HG02938 (cell line): ENCODE results near the gene DHX29.
"Not testable (repeated sequence)": the region's sequence is repeated elsewhere in the genome, so short reads cannot be mapped to it uniquely, and the experiment has no call there.

Source experiments
- ATAC-seq: cut with Tn5 transposase; IDR thresholded peaks from one replicate; pipeline ENCODE4 v1.9.1; 2021; ENCODE audit warnings: mild to moderate bottlenecking, moderate library complexity; ENCODE audit not compliant: unreplicated experiment

Gene DHX29

DNA sequence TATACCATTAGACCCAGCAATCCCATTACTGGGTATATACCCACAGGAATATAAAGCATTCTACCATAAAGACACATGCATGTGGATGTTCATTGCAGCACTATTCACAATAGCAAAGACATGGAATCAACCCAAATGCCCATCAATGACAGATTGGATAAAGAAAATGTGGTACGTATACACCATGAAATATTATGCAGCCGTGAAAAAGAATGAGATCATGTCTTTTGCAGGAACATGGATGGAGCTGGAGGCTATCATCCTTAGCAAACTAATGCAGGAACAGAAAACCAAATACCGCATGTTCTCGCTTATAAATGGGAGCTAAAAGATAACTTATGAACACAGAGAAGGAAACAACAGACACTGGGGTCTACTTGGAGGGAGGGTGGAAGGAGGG is 10.7 kb upstream of the DHX29 start:
- not testable (repeated sequence) for ATAC-seq

DNA sequence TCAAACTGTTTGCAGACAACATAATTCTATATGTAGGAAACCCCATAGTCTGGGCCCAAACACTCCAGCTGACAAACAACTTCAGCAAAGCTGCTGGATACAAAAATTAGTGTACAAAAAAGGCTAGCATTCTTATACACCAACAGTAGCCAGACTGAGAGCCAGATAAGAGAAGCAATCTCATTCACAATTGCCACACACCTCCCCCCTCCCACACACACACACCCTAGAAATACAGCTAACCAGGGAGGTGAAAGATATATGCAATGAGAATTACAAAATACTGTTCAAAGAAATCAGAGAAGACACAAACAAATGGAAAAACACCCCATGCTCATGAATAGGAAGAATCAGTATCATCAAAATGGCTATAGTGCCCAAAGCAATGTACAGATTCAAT is 9.3 kb upstream of the DHX29 start:
- no peak for ATAC-seq

DNA sequence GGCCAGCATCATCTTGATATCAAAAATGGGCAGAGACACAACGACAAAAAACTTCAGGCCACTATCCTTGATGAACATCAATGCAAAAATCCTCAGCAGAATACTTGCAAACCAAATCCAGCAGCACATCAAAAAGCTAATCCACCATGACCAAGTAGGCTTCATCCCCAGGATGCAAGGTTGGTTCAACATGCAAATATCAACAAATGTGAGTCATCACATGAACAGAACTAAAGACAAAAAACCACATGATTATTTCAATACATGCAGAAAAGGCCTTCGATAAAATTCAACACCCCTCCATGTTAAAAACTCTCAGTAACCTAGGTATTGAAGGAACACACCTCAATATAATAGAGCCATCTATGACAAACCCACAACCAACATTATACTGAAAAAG is 8.8 kb upstream of the DHX29 start:
- ATAC-seq: no peak

DNA sequence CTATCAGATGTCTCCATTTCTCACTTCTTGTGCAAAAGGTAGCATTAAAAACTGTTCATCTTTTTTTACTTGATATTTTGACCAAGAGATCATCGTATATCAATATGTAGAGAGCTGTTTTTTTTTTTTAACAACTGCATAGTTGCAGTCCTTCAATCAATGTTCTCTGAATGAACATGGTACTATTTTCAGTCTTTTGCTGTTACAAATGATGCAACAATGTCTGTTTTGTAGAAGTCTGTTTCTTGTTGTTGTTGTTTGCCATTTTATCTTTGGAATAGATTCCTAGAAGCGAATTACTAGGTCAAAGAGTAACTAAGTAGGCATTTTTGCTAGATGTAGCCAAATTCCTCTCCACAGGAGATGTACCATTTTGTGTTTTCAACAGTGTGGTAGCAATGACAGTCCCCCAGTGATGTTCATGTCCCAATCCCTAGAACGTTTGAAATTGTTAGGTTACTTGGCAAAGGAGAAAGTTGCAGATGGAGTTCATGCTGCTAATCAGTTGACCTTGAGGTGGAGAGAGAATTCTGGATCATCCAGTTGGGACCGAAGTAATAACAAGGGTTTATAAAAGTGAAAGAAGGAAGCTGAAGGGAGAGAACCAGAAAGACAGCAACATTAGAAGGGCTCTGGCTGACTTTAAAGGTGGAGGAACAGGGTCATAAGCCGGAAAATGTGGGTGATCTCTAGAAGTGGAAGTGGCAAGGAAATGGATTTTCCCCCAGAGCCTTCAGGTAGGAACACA is 6.5 kb upstream of the DHX29 start:
- no peak for ATAC-seq

DNA sequence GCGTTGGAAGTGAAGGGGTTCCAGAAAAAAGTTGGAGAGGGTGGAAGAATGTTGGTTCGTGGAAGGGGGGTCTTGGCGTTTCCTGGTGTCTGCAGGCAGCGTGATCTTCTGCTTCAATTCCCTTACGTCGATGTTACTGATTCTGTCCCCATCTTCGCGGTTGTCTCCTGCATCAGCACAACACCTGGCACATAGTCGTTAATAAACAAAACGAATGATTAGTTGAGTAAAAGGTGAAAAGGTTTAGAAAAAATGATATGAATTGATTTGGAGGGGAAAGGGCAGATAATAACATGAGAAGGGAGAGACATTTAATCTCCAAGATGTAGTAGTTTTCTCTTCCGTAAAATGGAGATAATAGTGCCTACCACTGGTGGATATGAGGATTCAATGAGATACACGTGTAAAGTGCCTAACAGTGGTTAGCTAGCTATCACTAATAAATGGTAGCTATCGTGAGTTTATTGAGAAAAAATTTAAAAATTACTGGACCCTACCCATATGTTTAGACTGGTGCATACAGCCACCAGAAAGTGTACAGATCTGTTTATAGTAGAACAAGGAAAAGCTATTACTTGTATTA is 851 bp upstream of the DHX29 start:
- no peak for ATAC-seq

DNA sequence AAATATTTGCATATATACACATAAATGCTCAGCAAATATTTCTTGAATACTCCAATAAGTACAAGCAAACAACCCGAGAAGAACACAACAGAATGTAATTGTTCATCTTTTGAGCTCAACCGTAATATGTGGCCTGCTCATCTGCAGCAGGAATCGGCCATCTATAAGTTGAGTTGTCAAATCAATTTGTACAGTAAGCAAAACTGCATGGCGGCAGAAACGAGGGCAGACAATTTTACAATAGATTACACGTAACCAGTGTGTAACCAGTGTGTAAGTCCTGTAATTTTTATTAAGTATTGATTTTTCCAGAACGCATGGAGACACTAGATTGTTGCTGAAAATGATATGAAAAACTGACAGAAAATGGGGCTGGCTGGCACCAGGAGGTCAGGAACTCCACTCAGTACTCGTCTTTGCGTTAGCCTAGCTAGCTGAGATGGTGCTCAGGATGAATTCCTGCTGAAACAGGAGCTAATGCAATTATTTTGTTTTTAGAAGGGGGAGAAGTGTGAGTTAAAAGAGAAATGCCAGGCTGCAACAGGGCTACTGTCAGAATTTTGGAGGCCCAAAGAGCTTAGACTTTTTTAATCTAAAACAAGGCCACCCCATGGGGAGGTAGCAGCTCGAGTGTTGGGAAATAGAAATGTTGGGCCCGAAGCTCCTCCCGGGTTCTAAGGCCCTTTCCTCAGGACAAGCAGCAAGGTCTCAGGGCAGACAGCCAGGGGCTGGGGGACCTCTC is 682 bp downstream of the DHX29 start:
- peak; percentile 3 for ATAC-seq

DNA sequence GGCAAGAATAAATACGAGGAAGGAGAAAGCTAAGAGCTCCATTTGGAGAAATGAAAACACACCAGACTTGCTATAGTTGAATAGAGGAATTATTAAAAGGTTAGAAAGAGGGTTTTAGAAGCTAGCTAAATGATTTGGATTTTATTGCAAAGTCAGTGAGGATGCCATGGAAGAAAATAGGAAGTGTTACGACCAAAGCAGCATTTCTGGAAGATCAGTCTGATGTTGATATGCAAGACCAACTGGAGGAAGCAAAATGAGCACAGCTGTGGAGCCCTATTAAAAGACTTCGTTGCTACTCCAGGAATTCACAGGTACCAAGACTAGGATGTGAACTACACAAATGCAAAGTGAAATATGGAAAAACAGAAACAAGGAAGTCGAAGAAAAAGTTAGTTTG is 2.1 kb downstream of the DHX29 start:
- no peak for ATAC-seq

DNA sequence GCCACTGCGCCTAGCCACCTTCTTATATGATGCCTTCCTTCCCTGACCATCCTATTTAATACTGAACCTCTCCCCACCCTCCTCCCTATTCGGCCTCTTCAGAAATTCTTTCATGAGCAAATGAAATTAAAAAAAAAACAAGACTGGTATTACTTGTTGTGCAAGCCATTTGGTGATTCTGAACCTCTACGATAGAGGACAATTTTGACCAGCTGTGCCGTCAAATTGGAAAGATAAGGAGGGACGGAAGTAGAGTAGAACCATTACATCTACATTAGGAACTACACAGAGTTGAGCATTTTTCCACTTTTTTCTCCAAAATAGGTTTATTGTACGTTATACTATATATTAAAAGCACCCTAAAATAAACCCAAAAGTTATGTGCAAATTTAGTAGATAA is 2.9 kb downstream of the DHX29 start:
- ATAC-seq: no peak

DNA sequence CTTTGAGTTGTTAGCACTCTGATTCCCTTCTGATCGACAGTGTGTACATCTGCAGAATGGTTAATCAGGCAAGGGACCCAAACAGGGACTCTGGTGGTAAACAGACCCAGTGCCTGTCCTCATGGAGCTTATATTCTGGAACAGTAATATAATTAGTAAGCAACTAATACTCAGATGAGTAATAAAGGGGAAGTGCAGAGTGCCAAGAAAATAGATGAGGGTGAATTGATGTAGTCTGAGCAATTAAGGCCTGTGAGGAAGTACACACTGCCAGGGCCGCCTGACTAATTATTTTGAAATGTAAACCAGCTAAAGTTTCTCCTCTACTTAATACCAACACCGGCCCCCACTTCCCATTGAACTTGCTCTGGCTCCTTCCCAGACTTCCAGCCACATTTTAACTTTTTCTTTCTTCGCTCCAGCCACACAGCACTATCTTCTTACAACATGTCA is 4.2 kb downstream of the DHX29 start:
- no peak for ATAC-seq

DNA sequence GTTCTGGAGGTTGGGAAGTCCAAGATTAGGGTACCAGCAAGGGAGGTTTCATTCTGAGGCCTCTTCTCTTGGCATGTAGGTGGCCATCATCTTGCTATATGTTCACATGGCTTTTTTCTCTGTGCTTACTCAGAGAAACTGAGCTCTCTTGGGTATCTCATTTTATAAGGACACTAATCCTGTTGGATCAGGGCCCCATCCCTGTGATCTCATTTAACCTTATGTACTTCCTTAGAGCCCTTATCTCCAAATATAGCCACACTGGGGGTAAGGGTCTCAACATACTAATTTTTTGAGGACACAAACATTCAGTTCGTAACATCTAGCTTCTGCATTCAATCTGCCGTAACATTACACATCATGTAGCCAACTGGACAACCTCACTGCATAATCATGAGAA is 6.6 kb downstream of the DHX29 start:
- no peak for ATAC-seq

DNA sequence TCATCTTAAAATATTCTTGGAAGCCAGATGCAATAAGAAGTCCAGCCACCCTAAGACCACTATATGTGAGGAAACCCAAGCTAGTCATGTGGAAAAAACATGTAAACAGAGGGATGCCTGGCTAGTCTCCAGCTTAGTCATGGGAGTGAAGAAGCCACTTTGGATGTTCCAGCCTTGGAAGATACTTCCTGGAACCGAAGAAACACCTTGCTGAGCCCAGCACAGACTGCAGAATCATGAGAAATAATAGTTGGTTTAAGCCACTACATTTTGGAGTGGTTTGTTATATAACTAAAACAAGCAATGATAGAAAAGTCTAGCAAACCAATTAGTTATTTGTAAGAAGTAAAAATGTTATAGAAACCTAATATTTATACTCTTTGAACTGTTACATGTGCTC is 12.6 kb downstream of the DHX29 start:
- ATAC-seq: no peak

DNA sequence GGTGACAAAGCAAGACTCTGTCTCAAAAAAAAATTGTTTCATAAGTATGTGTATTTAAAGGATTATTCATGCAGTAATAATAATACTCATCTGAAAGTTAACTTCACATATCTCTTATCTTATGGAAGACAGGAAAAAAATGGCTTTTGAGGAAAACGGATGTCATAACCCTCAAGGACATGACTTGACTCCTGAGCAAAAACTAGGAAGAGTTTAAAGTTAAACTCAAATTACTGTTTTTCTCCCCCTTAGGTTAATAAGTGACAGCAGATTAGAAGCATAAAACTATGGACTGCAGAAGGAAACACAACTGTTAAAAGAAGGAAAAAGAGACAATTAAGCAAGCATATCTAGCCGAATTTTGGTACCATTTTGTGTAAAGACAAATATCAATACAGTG is 16.5 kb downstream of the DHX29 start:
- ATAC-seq: no peak

DNA sequence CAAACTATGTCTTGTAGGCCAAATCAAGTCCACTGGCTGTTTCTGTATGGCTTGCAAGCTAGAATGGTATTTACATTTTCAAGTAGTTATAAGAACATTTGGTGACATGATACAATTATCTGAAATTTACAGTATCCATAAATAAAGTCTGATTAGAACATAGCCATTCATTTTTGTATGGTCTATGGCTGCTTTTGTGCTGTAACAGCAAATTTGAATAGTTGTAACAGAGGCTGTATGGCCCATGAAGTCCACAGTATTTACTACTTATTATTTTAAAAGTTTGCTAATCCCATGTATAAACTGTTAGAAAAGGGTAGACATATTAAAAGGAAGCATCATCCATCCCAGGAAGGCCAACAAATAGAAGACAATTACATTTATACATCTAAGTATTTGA is 17.7 kb downstream of the DHX29 start:
- no peak for ATAC-seq

DNA sequence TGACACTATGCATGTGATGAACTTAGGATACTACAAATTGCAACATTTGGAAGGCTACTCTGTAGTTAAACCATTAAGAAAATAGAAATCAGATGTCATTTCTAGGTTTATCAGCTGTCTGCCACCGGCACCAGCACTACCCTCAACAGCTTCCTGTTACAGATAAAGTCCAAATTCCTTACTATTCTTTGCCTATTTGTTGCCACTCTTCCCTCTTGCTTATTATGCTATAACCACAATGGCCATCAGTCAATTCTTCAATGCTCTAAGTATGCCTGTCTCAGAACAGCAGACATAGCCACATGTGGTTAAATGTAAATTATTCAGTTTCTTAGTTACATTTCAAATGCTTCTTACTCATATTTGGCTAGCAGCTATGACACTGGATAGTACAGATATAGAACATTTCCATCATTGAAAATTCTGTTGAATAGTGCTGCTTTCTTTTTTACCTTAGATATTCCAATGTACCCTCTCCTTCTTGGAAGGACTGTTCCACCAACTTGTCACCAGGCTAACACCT is 21.0 kb downstream of the DHX29 start:
- no peak for ATAC-seq

DNA sequence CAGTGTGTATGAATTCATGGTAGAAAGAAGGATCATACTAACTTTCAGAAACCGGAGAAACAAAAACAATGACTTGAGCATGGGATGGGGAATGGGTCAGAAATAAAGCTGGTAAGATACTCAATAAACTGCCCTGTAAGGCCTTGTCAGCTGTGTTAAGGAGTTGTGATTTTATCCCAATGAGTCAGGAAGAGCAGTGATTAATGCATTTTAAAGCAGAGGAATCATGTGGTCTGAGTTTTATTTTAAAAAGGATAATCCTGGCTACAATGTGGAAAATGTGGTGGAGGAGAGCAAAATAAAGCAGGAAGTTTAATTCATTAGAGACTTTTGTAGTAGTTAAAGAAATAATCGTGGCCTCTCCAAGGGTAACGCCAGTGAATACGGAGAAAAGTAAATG is 28.7 kb downstream of the DHX29 start:
- ATAC-seq: no peak

DNA sequence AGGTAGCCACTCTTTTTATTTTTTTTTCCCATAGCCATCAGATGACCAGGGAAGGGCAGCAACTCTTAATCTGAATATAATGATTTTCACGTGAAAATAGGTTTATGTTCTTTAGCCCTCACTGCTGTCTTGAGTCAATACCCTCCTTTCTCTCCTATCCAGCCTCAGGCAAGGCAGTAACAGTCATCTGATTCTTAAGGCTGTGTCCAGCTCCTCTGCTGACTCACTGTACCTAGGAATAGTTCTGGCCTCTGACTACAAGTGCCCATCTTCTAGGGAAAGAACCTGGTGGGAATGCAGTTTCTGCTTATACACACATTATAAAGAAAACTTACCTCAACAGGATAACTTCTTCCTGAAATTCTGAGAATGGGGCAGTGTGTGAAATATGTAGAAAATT is 30.7 kb downstream of the DHX29 start:
- no peak for ATAC-seq

DNA sequence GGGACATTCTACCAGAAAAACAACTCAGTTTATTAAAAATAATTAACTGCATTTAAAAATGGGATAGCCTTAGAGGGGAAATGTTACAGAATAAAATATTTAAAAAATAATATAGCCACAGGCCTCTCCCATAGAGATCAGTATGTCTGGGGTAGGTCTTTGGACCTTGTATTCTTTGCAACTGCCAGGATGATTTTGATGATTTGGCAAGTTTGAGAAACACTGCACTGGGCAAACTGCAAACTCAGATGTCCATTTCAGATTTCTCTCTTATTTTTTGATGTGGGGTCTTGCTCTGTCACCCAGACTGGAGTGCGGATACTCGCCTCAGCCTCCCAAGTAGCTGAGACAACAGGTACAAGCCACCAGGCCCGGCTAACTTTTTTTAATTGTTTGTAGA is 49.2 kb downstream of the DHX29 start:
- no peak for ATAC-seq

DNA sequence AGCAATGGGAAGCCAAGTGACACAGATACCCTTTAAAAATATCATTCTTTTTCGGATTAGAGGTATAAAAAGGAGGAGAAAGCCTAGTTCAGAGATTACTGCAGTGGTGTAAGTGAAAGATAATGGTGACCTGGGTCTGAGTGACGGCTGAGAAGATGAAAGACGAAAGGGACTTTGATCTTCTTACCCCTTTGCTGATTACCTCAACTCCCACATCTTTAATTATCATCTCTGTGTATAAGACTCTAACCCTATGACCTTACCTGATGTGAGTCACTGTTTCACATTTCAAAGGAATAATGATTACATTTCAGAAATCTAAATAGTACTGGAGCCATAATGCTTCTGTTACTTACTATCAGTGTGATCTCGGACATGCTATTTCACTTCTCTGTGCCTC is 52.7 kb downstream of the DHX29 start:
- no peak for ATAC-seq

DNA sequence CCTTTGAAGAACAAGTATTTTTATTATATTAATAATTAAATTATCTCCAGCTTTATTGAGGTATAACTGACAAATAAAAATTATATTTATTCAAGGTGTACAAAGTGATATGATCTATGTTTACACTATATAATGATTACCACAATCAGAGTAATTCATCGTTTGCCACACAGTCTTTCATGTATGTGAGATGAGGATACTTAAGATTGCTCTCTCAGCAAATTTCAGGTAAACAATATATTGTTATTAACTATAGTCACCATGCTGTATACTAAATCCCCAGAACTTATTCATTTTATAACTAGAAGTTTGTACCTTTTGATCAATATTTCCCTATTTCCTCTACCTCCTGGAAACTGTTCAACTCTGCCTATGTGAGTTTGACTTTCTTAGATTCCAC is 57.4 kb downstream of the DHX29 start:
- no peak for ATAC-seq

DNA sequence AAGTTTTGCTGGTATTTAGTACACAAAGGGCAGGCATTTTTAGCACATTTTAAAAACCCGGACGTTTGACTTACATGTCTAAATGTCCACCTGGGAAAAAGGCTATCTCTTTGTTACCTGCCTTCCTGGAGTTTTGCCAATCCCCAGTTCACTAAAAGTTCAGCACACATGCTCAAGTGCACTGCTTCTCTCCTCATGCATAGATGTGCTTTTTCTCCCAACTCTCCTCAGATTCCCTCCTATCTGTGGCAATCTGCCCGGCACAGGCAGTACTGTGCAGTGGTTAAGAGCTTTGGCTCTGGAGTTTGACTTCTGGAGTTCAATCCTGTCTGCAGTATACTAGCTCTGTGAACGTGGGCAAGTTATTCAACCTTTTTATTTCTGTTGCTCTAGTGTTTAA is 65.7 kb downstream of the DHX29 start:
- ATAC-seq: no peak

DNA sequence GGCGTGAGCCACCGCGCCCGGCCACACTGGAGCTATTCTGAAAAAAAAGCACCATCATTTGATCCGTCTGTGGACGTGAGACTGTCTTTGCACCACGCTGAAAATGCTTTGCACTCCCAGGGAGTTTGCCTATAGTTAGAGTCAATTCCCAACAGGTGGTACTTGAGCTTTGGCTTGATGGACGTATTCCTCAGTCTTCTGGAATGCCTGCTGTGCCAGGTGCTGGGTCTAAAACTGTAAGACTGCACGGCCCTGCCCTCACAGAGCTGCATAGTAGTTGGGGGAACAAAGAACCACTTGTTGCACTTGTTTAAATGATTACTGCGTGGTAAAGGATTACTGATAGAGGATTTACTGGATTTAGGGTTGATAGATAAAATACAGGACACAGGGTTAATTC is 70.7 kb downstream of the DHX29 start:
- no peak for ATAC-seq

DNA sequence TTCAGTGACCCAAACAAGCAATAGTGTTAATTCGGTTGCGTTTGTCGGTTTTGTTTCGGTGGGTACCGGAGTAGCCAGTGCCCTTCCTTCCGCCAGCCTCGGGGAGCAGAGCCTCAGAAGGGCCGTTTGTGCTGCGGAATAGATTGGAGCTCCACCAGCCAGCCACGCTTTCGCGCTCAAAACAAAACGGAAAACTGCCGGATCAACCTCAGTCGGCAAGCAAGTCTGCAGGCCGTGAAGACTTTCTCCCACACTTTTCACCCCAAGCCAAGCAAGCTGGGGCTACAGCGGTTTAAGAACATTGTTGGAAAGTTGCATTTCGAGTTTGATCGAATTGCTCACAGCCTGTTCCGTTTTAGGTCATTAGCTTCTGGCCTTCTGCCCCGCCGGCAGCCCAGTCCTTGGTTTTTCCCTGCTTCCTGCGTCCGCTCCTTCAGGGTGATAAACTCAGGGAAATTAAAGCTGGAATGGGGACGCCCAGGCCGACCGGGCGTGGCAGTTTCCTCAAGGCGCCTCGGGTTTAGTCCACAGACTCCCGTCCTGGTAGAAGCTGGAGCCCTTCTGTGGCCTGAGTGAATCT is 73.3 kb downstream of the DHX29 start:
- ATAC-seq: no peak
